Mesenchymal stem cell (in vitro differentiated cells and primary cell): ENCODE results near the gene SLC35E4.
A peak's percentile ranks its signal among the peaks of the same experiment; 100 is the strongest.

Experiments used
- DNase-seq: peaks from one replicate; pipeline ENCODE4 v3.0.0-alpha.2; 2013
- H2AFZ ChIP-seq: one replicate; pipeline ENCODE4 v1.6.1; 2013; ENCODE audit warnings: low read depth, mild to moderate bottlenecking, control low read depth, inconsistent platforms, low read length, moderate library complexity
- H2AK5ac ChIP-seq: 2 replicates; pipeline ENCODE4 v1.6.1; 2013; ENCODE audit warnings: low read length, moderate library complexity, mild to moderate bottlenecking, inconsistent platforms; ENCODE audit not compliant: severe bottlenecking
- H2BK120ac ChIP-seq: one replicate; pipeline ENCODE4 v1.6.1; 2013; ENCODE audit warnings: low read depth, mild to moderate bottlenecking, inconsistent platforms, low read length, moderate library complexity
- H2BK12ac ChIP-seq, 2 experiments: one replicate each; pipeline ENCODE4 v1.6.1; 2013; ENCODE audit warnings: inconsistent platforms in 2 of 2, low read length in 2 of 2, mild to moderate bottlenecking in 2 of 2, moderate library complexity in 2 of 2, control low read depth in 1 of 2
- H2BK15ac ChIP-seq: one replicate; pipeline ENCODE4 v1.6.1; 2013; ENCODE audit warnings: mild to moderate bottlenecking, low read depth, inconsistent platforms; ENCODE audit not compliant: poor library complexity, severe bottlenecking
- H2BK5ac ChIP-seq: 2 replicates; pipeline ENCODE4 v1.6.1; 2013; ENCODE audit warnings: low read depth, mild to moderate bottlenecking, low read length, control low read depth, inconsistent platforms; ENCODE audit not compliant: poor library complexity, severe bottlenecking
- H3K14ac ChIP-seq, 2 experiments: one replicate each; pipeline ENCODE4 v1.6.1; 2013; ENCODE audit warnings: inconsistent platforms in 2 of 2, low read length in 2 of 2, control low read depth in 1 of 2, mild to moderate bottlenecking in 1 of 2, moderate library complexity in 1 of 2
- H3K18ac ChIP-seq, 2 experiments: one replicate each; pipeline ENCODE4 v1.6.1; 2013; ENCODE audit warnings: inconsistent platforms in 2 of 2, low read length in 2 of 2, control low read depth in 1 of 2, low read depth in 1 of 2, mild to moderate bottlenecking in 1 of 2
- H3K23ac ChIP-seq, 2 experiments: one replicate each; pipeline ENCODE4 v1.6.1; 2013; ENCODE audit warnings: inconsistent platforms in 2 of 2, low read length in 2 of 2, mild to moderate bottlenecking in 2 of 2, moderate library complexity in 2 of 2, control low read depth in 1 of 2
- H3K27ac ChIP-seq: 2 replicates; pipeline ENCODE4 v1.5.1; 2013; ENCODE audit warnings: mild to moderate bottlenecking, moderate library complexity, low read length, control low read depth, inconsistent platforms; ENCODE audit not compliant: poor library complexity, severe bottlenecking
- H3K27me3 ChIP-seq, 2 experiments: 2 replicates each; pipeline versions ENCODE4 v1.6.1 to v1.7.0; 2013; ENCODE audit warnings: low read length in 2 of 2, mild to moderate bottlenecking in 2 of 2, moderate library complexity in 2 of 2, control low read depth in 1 of 2, inconsistent platforms in 1 of 2; ENCODE audit not compliant: control insufficient read depth in 1 of 2, insufficient read depth in 1 of 2
- H3K36me3 ChIP-seq, 2 experiments: 2 replicates each; pipeline versions ENCODE4 v1.6.1 to v1.7.0; 2013; ENCODE audit warnings: low read length in 2 of 2, control low read depth in 1 of 2, inconsistent platforms in 1 of 2, low read depth in 1 of 2, mild to moderate bottlenecking in 1 of 2; ENCODE audit not compliant: insufficient read depth in 2 of 2, control insufficient read depth in 1 of 2
- H3K4ac ChIP-seq, 2 experiments: one replicate each; pipeline ENCODE4 v1.6.1; 2013; ENCODE audit warnings: inconsistent platforms in 2 of 2, low read length in 2 of 2, mild to moderate bottlenecking in 2 of 2, moderate library complexity in 2 of 2, control low read depth in 1 of 2, low read depth in 1 of 2
- H3K4me1 ChIP-seq: 2 replicates; pipeline ENCODE4 v1.6.1; 2013; ENCODE audit warnings: low read depth, low read length, control low read depth; ENCODE audit not compliant: control insufficient read depth, insufficient read depth
- H3K4me2 ChIP-seq: 2 replicates; pipeline ENCODE4 v1.6.1; 2013; ENCODE audit warnings: low read length, mild to moderate bottlenecking, inconsistent platforms; ENCODE audit not compliant: poor library complexity, severe bottlenecking
- H3K4me3 ChIP-seq, 2 experiments: 2 replicates each; pipeline versions ENCODE4 v1.5.1 to v1.7.0; 2013; ENCODE audit warnings: low read length in 2 of 2, mild to moderate bottlenecking in 2 of 2, control low read depth in 1 of 2, low read depth in 1 of 2; ENCODE audit not compliant: insufficient read depth in 1 of 2
- H3K79me1 ChIP-seq: replicated peaks from 2 replicates; pipeline ENCODE4 v1.6.1; 2013; ENCODE audit warnings: mild to moderate bottlenecking, control low read depth, low read length, inconsistent platforms; ENCODE audit not compliant: poor library complexity, severe bottlenecking
- H3K9ac ChIP-seq: 2 replicates; pipeline ENCODE4 v1.7.0; 2013; ENCODE audit warnings: mild to moderate bottlenecking, low read length, moderate library complexity
- H3K9me3 ChIP-seq: 2 replicates; pipeline ENCODE4 v1.7.0; 2013; ENCODE audit warnings: mild to moderate bottlenecking, low read length; ENCODE audit not compliant: control insufficient read depth
- H4K8ac ChIP-seq: one replicate; pipeline ENCODE4 v1.6.1; 2013; ENCODE audit warnings: inconsistent platforms, mild to moderate bottlenecking, low read length, moderate library complexity
- H4K91ac ChIP-seq: one replicate; pipeline ENCODE4 v1.6.1; 2013; ENCODE audit warnings: mild to moderate bottlenecking, low read length, inconsistent platforms
- WGBS: methylation state at CpG from one replicate; pipeline ENCODE4 v1.1.7; 2013; ENCODE audit warnings: mixed read lengths; 5-methylcytosine and 5-hydroxymethylcytosine counted together

The SLC35E4 gene

GRCh38 chr22:30643055-30643875 is 7.7 kb downstream of the SLC35E4 start:
- Histone ChIP-seq H3K23ac (no peak overlapping the region), H2BK12ac (peak overlapping the region in 1 of 2 experiments; percentile 22), H3K14ac (no peak overlapping the region), H3K4me1 (peaks cover 12% of the 10 kb centered on the region), H2BK5ac (no peak overlapping the region), H3K27me3 (no peaks in the 10 kb centered on the region), H3K4me2 (no peak overlapping the region), H3K18ac (no peak overlapping the region), H2BK120ac (no peak overlapping the region), H3K27ac (no peak overlapping the region), H4K8ac (no peak overlapping the region), H3K9ac (peak overlapping the region; percentile 84), H4K91ac (no peak overlapping the region), H2AK5ac (no peak overlapping the region), H2BK15ac (no peak overlapping the region), H3K36me3 (peaks cover 12 to 27% of the 10 kb centered on the region in 2 experiments), H3K4me3 (no peak overlapping the region), H2AFZ (no peak overlapping the region), H3K9me3 (no peaks in the 10 kb centered on the region), H3K79me1 (peaks cover 22% of the 10 kb centered on the region), H3K4ac (no peak overlapping the region)
- DNase-seq, result no peak
- 95% methylated on average over 16 of the region's 16 CpGs for WGBS

- H4K91ac ChIP-seq, result no peak overlapping the region
- no peak overlapping the region for H3K4ac ChIP-seq
- H3K23ac ChIP-seq, result no peak overlapping the region
- no peak overlapping the region for H3K4me2 ChIP-seq
- H3K18ac ChIP-seq, result no peak overlapping the region
- no peak overlapping the region for H2BK5ac ChIP-seq
- peaks cover 18% of the 10 kb centered on the region for H3K79me1 ChIP-seq
- H3K4me3 ChIP-seq, result no peak overlapping the region
- H3K27ac ChIP-seq, result no peak overlapping the region
- 94% methylated on average over 24 of the region's 25 CpGs for WGBS
- no peak for DNase-seq
- H4K8ac ChIP-seq, result peak overlapping the region; percentile 19
- H3K14ac ChIP-seq, result no peak overlapping the region
- no peak overlapping the region for H2BK15ac ChIP-seq
- H3K36me3 ChIP-seq, result peaks cover 8 to 25% of the 10 kb centered on the region in 2 experiments
- no peak overlapping the region for H3K9ac ChIP-seq
- H3K9me3 ChIP-seq, result no peaks in the 10 kb centered on the region
- no peak overlapping the region for H2BK120ac ChIP-seq
- H3K4me1 ChIP-seq, result peaks cover 13% of the 10 kb centered on the region
- no peak overlapping the region for H2AK5ac ChIP-seq
- no peak overlapping the region for H2BK12ac ChIP-seq
- no peak overlapping the region for H2AFZ ChIP-seq
- H3K27me3 ChIP-seq, result no peaks in the 10 kb centered on the region
These were observed 11.1 kb downstream of the SLC35E4 start for GRCh38 chr22:30646518-30647160.

- Histone ChIP-seq H3K18ac (no peak overlapping the region), H3K36me3 (peaks cover 8 to 25% of the 10 kb centered on the region in 2 experiments), H3K23ac (no peak overlapping the region), H2BK15ac (no peak overlapping the region), H2AFZ (no peak overlapping the region), H3K27me3 (no peaks in the 10 kb centered on the region), H3K4ac (no peak overlapping the region), H2BK12ac (no peak overlapping the region), H3K9me3 (no peaks in the 10 kb centered on the region), H3K9ac (no peak overlapping the region), H2BK120ac (no peak overlapping the region), H2AK5ac (no peak overlapping the region), H4K8ac (no peak overlapping the region), H3K14ac (no peak overlapping the region), H3K79me1 (peaks cover 15% of the 10 kb centered on the region), H3K4me1 (peaks cover 13% of the 10 kb centered on the region), H4K91ac (no peak overlapping the region), H3K27ac (no peak overlapping the region), H3K4me2 (no peak overlapping the region), H2BK5ac (no peak overlapping the region), H3K4me3 (no peak overlapping the region)
- DNase-seq, result no peak
- 94% methylated on average over 3 of the region's 3 CpGs for WGBS
These were observed 12.0 kb downstream of the SLC35E4 start for GRCh38 chr22:30647536-30647935.

DNA sequence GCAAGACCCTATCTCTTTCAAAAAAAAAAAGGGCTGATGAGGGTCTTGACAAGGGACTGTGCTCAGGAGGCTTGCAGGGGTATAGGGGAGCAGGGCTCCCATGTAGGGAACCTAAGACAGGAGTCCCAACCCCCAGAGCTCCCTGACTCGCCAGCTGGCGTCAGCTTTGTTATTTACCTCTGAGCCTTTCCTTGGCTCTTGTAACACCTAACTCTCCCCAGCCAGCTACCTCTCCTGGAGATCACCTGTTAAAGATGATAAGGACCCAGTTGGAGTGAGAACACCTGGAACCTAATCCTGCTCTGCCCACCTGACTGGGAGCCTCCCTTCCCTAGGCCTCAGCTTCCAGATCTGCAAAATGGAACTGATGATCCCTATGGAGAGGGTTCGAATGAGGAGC is 13.2 kb downstream of the SLC35E4 start:
- no peak overlapping the region for H2BK15ac ChIP-seq
- H3K4ac ChIP-seq, result no peak overlapping the region
- no peak overlapping the region for H4K91ac ChIP-seq
- H3K27me3 ChIP-seq, result no peaks in the 10 kb centered on the region
- H3K4me3 ChIP-seq, result no peak overlapping the region
- H3K9me3 ChIP-seq, result no peaks in the 10 kb centered on the region
- peaks cover 15% of the 10 kb centered on the region for H3K79me1 ChIP-seq
- H3K27ac ChIP-seq, result no peak overlapping the region
- no peak overlapping the region for H2AFZ ChIP-seq
- H2BK5ac ChIP-seq, result no peak overlapping the region
- no peak overlapping the region for H3K23ac ChIP-seq
- no peak overlapping the region for H2BK120ac ChIP-seq
- 96% methylated on average over 3 of the region's 3 CpGs for WGBS
- H2BK12ac ChIP-seq, result no peak overlapping the region
- no peak overlapping the region for H3K4me2 ChIP-seq
- no peak overlapping the region for H3K14ac ChIP-seq
- H2AK5ac ChIP-seq, result no peak overlapping the region
- peak overlapping the region; percentile 53 for H3K9ac ChIP-seq
- H3K18ac ChIP-seq, result no peak overlapping the region
- no peak for DNase-seq
- no peak overlapping the region for H4K8ac ChIP-seq
- H3K4me1 ChIP-seq, result peaks cover 13% of the 10 kb centered on the region
- peaks cover 8 to 25% of the 10 kb centered on the region in 2 experiments for H3K36me3 ChIP-seq
